SK-N-SH (cell line): ENCODE results near the gene HIGD1B. TPM values are rescaled to one million over a fixed set of nuclear protein-coding genes. Genes with fewer than 3 reads are reported as not detected.

Source experiments
- CTCF ChIA-PET: fragments of 300-600, 350-600 bp; formaldehyde crosslinking; extraction: SDS; loops from one replicate; lab custom pipeline; 2021; lab: Yijun Ruan, JAX
- POLR2A ChIA-PET: fragments of 350-600 bp; sonication (Branson Sonifier 250); formaldehyde crosslinking; extraction: SDS; loops from one replicate; lab custom pipeline; 2020; ENCODE audit warnings: antibody characterized with exemption, inconsistent platforms; lab: Yijun Ruan, JAX
- DNase-seq: peaks from one replicate; pipeline ENCODE4 v3.0.0; 2012
- H2AFZ ChIP-seq: fragments of 200-600 bp; sonication (generic); 2 replicates; pipeline ENCODE4 v1.8.1; 2016; ENCODE audit warnings: antibody characterized with exemption, mild to moderate bottlenecking, low read depth
- H3F3A ChIP-seq: fragments of 200-600 bp; sonication (generic); replicated peaks from 2 replicates; pipeline ENCODE3; 2016; ENCODE audit warnings: antibody characterized with exemption, mild to moderate bottlenecking; ENCODE audit not compliant: insufficient read depth
- H3K27ac ChIP-seq, 2 experiments: fragments of 200-500 bp in 1 of 2; fragments of 200-600 bp in 1 of 2; sonication (Bioruptor generic) in 1 of 2; sonication (generic), shearing (Covaris generic) in 1 of 2; 2 replicates each; pipeline versions ENCODE4 v1.5.1 to v1.6.1; 2014 to 2016; ENCODE audit warnings: low read depth in 2 of 2, inconsistent platforms in 1 of 2, low read length in 1 of 2, mild to moderate bottlenecking in 1 of 2, mixed read lengths in 1 of 2
- H3K27me3 ChIP-seq: fragments of 200-600 bp; sonication (generic), shearing (Covaris generic); 2 replicates; pipeline ENCODE4 v1.6.1; 2016; ENCODE audit warnings: mixed run types; ENCODE audit not compliant: insufficient read depth
- H3K36me3 ChIP-seq, 2 experiments: fragments of 200-500 bp in 1 of 2; fragments of 200-600 bp in 1 of 2; sonication (Bioruptor generic) in 1 of 2; sonication (generic) in 1 of 2; replicated peaks in 1 of 2; 2 replicates each; pipeline versions ENCODE3 to v1.5.1; 2014 to 2016; ENCODE audit warnings: low read length in 1 of 2, mild to moderate bottlenecking in 1 of 2; ENCODE audit not compliant: insufficient read depth in 2 of 2, control insufficient read depth in 1 of 2
- H3K4me1 ChIP-seq, 2 experiments: fragments of 200-500 bp in 1 of 2; fragments of 200-600 bp in 1 of 2; sonication (Bioruptor generic) in 1 of 2; sonication (generic), shearing (Covaris generic) in 1 of 2; 2 replicates each; pipeline versions ENCODE4 v1.5.1 to v1.6.1; 2014 to 2016; ENCODE audit warnings: low read depth in 1 of 2, low read length in 1 of 2, mixed run types in 1 of 2; ENCODE audit not compliant: insufficient read depth in 2 of 2, control insufficient read depth in 1 of 2
- H3K4me2 ChIP-seq: fragments of 200-600 bp; sonication (generic), shearing (Covaris generic); 2 replicates; pipeline ENCODE4 v1.6.1; 2017; ENCODE audit warnings: mixed run types
- H3K4me3 ChIP-seq, 2 experiments: fragments of 200-500 bp in 1 of 2; fragments of 200-600 bp in 1 of 2; sonication (Bioruptor generic) in 1 of 2; sonication (generic), shearing (Covaris generic) in 1 of 2; 2 replicates each; pipeline versions ENCODE4 v1.5.1 to v1.8.1; 2014 to 2016; ENCODE audit warnings: low read depth in 2 of 2, inconsistent platforms in 1 of 2, low read length in 1 of 2, mild to moderate bottlenecking in 1 of 2, mixed read lengths in 1 of 2, moderate library complexity in 1 of 2
- H3K79me2 ChIP-seq: fragments of 200-600 bp; sonication (generic); 2 replicates; pipeline ENCODE4 v1.8.1; 2017; ENCODE audit warnings: mild to moderate bottlenecking; ENCODE audit not compliant: insufficient read depth
- H3K9ac ChIP-seq: fragments of 200-600 bp; sonication (generic); 2 replicates; pipeline ENCODE4 v1.6.1; 2017; ENCODE audit warnings: mixed run types
- H3K9me2 ChIP-seq: fragments of 200-600 bp; sonication (generic); 2 replicates; pipeline ENCODE4 v1.6.1; 2017; ENCODE audit warnings: mixed run types
- H3K9me3 ChIP-seq: fragments of 200-600 bp; sonication (generic); 2 replicates; pipeline ENCODE4 v1.6.1; 2017; ENCODE audit warnings: mixed run types, mild to moderate bottlenecking, moderate library complexity
- H4K20me1 ChIP-seq: fragments of 200-600 bp; sonication (generic); 2 replicates; pipeline ENCODE4 v1.6.1; 2017; ENCODE audit warnings: mild to moderate bottlenecking, mixed run types; ENCODE audit not compliant: insufficient read depth
- ELF1 ChIP-seq: IDR thresholded peaks from 2 replicates; pipeline ENCODE4 v1.4.0; 2012
- EZH2phosphoT487 ChIP-seq: fragments of 200-600 bp; sonication (generic); IDR thresholded peaks from 2 replicates; pipeline ENCODE4 v1.6.1; 2017; ENCODE audit warnings: low read depth, mixed run types, mild to moderate bottlenecking, antibody characterized with exemption, moderate library complexity, borderline replicate concordance
- FOXM1 ChIP-seq: IDR thresholded peaks from 2 replicates; pipeline ENCODE4 v1.4.0; 2012; ENCODE audit warnings: low read depth, mild to moderate bottlenecking
- GABPA ChIP-seq: IDR thresholded peaks from 2 replicates; pipeline ENCODE4 v1.4.0; 2012; ENCODE audit warnings: low read depth, mild to moderate bottlenecking
- JUND ChIP-seq: IDR thresholded peaks from 2 replicates; pipeline ENCODE4 v1.4.0; 2012
- MXI1 ChIP-seq: IDR thresholded peaks from 2 replicates; pipeline ENCODE4 v1.6.1; 2012; ENCODE audit warnings: mild to moderate bottlenecking, low read depth, low read length, improper control_type of control experiment
- YY1 ChIP-seq: IDR thresholded peaks from 2 replicates; pipeline ENCODE4 v1.4.0; 2012; ENCODE audit warnings: low read depth, mild to moderate bottlenecking
- WGBS: methylation state at CpG from one replicate; pipeline ENCODE4 v1.1.6; 2017; ENCODE audit warnings: low lambda C conversion rate; 5-methylcytosine and 5-hydroxymethylcytosine counted together
- polyA plus RNA-seq, 3 experiments: library from polyadenylated mRNA; depleted of rRNA; stranded (reverse); fragments of >200 nt; gene quantifications; 2 replicates each; pipeline ENCODE4 v1.2.3, GENCODE V29; 2012
- TF ChIP-seq, protein P1 (sequence below): fragments of 200-600 bp; sonication (generic); IDR thresholded peaks from 2 replicates; pipeline ENCODE4 v1.6.1; 2017; ENCODE audit warnings: antibody characterized with exemption, mild to moderate bottlenecking, moderate library complexity
- TF ChIP-seq, protein P2 (sequence below): IDR thresholded peaks from 2 replicates; pipeline ENCODE4 v1.6.1; 2012; ENCODE audit warnings: mild to moderate bottlenecking, low read depth, low read length, moderate library complexity
- TF ChIP-seq, protein P3 (sequence below): IDR thresholded peaks from 2 replicates; pipeline ENCODE4; 2012

The HIGD1B gene
- polyA plus RNA-seq, 1 of the 3 experiments (the other 2 are of a cell fraction): not detected

DNA sequence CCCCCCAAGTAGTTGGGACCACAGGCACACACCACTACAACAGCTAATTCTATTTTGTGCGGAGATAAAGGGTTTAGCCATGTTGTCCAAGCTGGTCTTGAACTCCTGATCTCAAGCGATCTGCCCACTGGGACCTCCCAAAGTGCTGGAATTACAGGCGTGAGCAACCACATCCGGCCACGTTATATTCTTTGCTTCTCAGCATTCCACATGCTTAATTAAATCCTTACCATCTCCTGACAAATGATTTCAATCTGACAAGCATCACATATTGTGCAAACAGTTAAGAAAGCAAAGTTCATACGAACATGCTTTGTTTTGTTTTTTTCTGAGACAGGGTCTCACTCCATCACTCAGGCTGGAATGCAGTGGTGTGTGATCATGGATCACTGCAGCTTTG lies 18.2 kb downstream of the HIGD1B start:
- POLR2A ChIA-PET: interaction anchor here (1.8 kb wide), 1 partner anchor 86 kb away, joined by 5 read pairs; no protein-coding TSS in a partner anchor

More for the DNA sequence above, 18.2 kb downstream of the HIGD1B start:
- Histone ChIP-seq H3K27ac (no peak overlapping the region), H3K79me2 (no peaks in the 10 kb centered on the region), H3K4me2 (no peak overlapping the region), H3F3A (peaks cover 21% of the 10 kb centered on the region), H3K9me3 (no peaks in the 10 kb centered on the region), H3K9me2 (no peaks in the 10 kb centered on the region), H2AFZ (no peak overlapping the region), H3K4me1 (no peaks in the 10 kb centered on the region), H3K27me3 (no peaks in the 10 kb centered on the region), H4K20me1 (no peaks in the 10 kb centered on the region), H3K9ac (no peak overlapping the region), H3K4me3 (no peak overlapping the region), H3K36me3 (peaks cover 54 to 68% of the 10 kb centered on the region in 2 experiments)
- DNase-seq: no peak
- CTCF ChIA-PET: interaction anchor here (0.6 to 11.1 kb wide), 15 partner anchors 9 to 356 kb away, joined by 3 to 420 read pairs (median 9); no protein-coding TSS in a partner anchor
- TF ChIP-seq EZH2phosphoT487 (no peak), JUND (no peak), ELF1 (no peak), GABPA (no peak), FOXM1 (no peak), YY1 (no peak), MXI1 (no peak)
- TF ChIP-seq, protein P1, sequence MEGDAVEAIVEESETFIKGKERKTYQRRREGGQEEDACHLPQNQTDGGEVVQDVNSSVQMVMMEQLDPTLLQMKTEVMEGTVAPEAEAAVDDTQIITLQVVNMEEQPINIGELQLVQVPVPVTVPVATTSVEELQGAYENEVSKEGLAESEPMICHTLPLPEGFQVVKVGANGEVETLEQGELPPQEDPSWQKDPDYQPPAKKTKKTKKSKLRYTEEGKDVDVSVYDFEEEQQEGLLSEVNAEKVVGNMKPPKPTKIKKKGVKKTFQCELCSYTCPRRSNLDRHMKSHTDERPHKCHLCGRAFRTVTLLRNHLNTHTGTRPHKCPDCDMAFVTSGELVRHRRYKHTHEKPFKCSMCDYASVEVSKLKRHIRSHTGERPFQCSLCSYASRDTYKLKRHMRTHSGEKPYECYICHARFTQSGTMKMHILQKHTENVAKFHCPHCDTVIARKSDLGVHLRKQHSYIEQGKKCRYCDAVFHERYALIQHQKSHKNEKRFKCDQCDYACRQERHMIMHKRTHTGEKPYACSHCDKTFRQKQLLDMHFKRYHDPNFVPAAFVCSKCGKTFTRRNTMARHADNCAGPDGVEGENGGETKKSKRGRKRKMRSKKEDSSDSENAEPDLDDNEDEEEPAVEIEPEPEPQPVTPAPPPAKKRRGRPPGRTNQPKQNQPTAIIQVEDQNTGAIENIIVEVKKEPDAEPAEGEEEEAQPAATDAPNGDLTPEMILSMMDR: no peak
- TF ChIP-seq, protein P2, sequence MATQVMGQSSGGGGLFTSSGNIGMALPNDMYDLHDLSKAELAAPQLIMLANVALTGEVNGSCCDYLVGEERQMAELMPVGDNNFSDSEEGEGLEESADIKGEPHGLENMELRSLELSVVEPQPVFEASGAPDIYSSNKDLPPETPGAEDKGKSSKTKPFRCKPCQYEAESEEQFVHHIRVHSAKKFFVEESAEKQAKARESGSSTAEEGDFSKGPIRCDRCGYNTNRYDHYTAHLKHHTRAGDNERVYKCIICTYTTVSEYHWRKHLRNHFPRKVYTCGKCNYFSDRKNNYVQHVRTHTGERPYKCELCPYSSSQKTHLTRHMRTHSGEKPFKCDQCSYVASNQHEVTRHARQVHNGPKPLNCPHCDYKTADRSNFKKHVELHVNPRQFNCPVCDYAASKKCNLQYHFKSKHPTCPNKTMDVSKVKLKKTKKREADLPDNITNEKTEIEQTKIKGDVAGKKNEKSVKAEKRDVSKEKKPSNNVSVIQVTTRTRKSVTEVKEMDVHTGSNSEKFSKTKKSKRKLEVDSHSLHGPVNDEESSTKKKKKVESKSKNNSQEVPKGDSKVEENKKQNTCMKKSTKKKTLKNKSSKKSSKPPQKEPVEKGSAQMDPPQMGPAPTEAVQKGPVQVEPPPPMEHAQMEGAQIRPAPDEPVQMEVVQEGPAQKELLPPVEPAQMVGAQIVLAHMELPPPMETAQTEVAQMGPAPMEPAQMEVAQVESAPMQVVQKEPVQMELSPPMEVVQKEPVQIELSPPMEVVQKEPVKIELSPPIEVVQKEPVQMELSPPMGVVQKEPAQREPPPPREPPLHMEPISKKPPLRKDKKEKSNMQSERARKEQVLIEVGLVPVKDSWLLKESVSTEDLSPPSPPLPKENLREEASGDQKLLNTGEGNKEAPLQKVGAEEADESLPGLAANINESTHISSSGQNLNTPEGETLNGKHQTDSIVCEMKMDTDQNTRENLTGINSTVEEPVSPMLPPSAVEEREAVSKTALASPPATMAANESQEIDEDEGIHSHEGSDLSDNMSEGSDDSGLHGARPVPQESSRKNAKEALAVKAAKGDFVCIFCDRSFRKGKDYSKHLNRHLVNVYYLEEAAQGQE: no peak
- TF ChIP-seq, protein P3, sequence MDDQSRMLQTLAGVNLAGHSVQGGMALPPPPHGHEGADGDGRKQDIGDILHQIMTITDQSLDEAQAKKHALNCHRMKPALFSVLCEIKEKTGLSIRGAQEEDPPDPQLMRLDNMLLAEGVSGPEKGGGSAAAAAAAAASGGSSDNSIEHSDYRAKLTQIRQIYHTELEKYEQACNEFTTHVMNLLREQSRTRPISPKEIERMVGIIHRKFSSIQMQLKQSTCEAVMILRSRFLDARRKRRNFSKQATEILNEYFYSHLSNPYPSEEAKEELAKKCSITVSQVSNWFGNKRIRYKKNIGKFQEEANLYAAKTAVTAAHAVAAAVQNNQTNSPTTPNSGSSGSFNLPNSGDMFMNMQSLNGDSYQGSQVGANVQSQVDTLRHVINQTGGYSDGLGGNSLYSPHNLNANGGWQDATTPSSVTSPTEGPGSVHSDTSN: no peak
- WGBS: 85% methylated on average over 6 of the region's 6 CpGs
